GM12801 (cell line): ENCODE results near the gene MIS18A.

Experiments
- CTCF ChIP-seq: IDR thresholded peaks from one replicate; pipeline ENCODE4 v1.5.1; 2011; ENCODE audit warnings: control low read depth; ENCODE audit not compliant: insufficient read length; ENCODE audit errors: extremely low read depth

The MIS18A gene, protein sequence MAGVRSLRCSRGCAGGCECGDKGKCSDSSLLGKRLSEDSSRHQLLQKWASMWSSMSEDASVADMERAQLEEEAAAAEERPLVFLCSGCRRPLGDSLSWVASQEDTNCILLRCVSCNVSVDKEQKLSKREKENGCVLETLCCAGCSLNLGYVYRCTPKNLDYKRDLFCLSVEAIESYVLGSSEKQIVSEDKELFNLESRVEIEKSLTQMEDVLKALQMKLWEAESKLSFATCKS

GRCh38 chr21:32278518-32279376, at the start of gene MIS18A:
TSS of gene MIS18A (minus strand) at chr21:32279049. CDS start at chr21:32279014, 35 bp downstream.
- no peak for TF ChIP-seq CTCF

DNA sequence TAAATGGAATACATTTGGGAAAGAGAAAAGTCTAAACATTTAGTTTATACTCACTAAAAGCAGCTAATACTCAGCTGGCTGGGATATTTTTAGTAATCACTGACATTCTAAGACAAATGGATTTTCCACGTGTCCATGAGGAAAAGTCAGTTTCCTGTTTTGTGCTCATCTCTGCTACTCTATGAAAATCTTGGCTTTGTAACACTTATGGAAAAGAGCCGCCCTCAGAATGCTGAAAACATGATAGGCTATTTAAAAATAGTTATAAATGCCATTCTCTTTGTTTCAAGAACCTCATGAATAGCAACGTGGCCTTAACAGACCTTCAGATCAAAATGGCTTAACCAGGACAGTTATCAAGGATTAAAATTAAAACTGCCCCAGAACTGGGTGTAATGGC, 49.7 kb upstream of the MIS18A start:
- TF ChIP-seq CTCF = no peak

DNA sequence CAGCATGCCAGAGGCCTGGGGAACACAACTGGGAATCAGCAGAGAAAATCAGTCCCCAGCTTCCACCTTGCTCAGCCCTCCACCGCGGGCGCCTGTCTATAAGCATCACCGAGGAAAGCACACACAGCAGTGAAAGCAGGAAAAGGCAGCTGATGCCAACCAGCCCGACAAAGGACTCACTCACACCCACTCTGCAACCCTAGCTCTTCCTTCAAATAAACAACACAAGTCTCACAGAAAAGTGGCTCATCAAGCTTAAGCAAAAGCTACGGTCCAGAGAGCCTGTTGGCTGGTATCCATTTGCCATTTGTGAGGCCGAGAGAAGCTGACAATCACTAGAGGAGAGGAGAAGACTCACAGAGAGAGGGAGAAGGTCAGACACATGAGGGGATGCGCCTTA, 46.9 kb upstream of the MIS18A start:
- no peak for TF ChIP-seq CTCF

- TF ChIP-seq CTCF = no peak
Observed at GRCh38 chr21:32322676-32323075, 43.8 kb upstream of the MIS18A start.

- TF ChIP-seq CTCF = no peak
Observed at GRCh38 chr21:32322103-32322502, 43.3 kb upstream of the MIS18A start.

- no peak for TF ChIP-seq CTCF
Observed at GRCh38 chr21:32321480-32321879, 42.6 kb upstream of the MIS18A start.

- TF ChIP-seq CTCF = no peak
Observed at GRCh38 chr21:32320726-32321125, 41.9 kb upstream of the MIS18A start.
